KOPT-K1 (cell line): ENCODE measurements around the gene LSAMP.

Experiments
- H3K27ac ChIP-seq: fragments of 200-600 bp; sonication (generic); 2 replicates; pipeline ENCODE4 v1.5.1; 2016; ENCODE audit warnings: antibody characterized with exemption, mild to moderate bottlenecking, low read depth, low read length; ENCODE audit not compliant: poor library complexity, severe bottlenecking
- H3K36me3 ChIP-seq: fragments of 200-600 bp; sonication (generic); 2 replicates; pipeline ENCODE4 v1.5.1; 2017; ENCODE audit warnings: antibody characterized with exemption, mild to moderate bottlenecking, low read length, moderate library complexity; ENCODE audit not compliant: insufficient read depth
- H3K9me3 ChIP-seq: fragments of 200-600 bp; sonication (generic); 2 replicates; pipeline ENCODE4 v1.5.1; 2017; ENCODE audit warnings: antibody characterized with exemption, low read length, mild to moderate bottlenecking; ENCODE audit not compliant: insufficient read depth, poor library complexity, severe bottlenecking

Gene LSAMP

GRCh38 chr3:116350119-116350733 is 95.1 kb downstream of the LSAMP start:
- Histone ChIP-seq H3K9me3 (no peaks in the 10 kb centered on the region), H3K27ac (no peak overlapping the region), H3K36me3 (no peaks in the 10 kb centered on the region)

- H3K36me3 ChIP-seq, result no peaks in the 10 kb centered on the region
These were observed 97.1 kb downstream of the LSAMP start for GRCh38 chr3:116348216-116348615.

DNA sequence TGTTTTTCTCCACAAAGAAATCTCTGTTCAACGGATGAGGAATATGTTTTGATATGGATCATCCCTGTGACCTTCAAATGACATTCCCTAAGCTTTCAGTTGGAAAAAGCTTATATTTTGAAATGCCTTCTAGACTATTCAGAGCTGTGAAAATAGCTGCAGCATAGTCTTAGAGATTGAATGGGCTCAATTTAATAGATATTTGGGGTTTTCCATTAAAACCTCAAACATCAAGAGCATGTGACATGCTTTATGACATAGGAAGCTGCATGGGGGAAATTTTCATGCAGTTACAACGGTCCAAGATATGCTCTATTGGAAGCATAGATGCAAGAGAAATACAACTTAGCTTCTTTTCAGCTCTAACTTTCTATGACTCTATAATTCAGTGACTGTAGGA is 102.8 kb downstream of the LSAMP start:
- no peaks in the 10 kb centered on the region for H3K36me3 ChIP-seq
- H3K27ac ChIP-seq, result no peak overlapping the region
- no peaks in the 10 kb centered on the region for H3K9me3 ChIP-seq

More at GRCh38 chr3:116348216-116348615, 97.1 kb downstream of the LSAMP start:
- no peak overlapping the region for H3K27ac ChIP-seq
- H3K9me3 ChIP-seq, result no peaks in the 10 kb centered on the region

- Histone ChIP-seq H3K9me3 (no peaks in the 10 kb centered on the region), H3K27ac (no peak overlapping the region), H3K36me3 (no peaks in the 10 kb centered on the region)
These were observed 103.4 kb downstream of the LSAMP start for GRCh38 chr3:116341899-116342298.

DNA sequence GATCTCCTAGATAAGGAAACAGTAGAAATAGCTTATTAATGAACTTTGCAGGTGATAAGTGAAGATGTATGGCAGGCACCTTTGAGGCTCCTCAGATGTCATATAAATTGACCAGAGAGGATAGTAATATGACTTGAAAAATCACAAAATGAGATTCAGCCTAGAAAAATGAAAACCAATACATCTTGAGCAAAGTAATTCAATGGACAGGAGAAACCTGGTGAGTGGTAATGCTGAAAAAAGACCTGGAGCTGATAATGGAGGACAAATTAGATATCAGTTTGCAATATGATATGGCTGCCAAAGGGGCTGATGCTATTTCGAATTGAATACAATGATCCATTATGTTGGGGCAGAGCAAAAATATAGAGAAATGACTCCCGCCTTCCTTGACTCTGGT is 103.9 kb downstream of the LSAMP start:
- Histone ChIP-seq H3K27ac (no peak overlapping the region), H3K36me3 (no peaks in the 10 kb centered on the region), H3K9me3 (no peaks in the 10 kb centered on the region)

DNA sequence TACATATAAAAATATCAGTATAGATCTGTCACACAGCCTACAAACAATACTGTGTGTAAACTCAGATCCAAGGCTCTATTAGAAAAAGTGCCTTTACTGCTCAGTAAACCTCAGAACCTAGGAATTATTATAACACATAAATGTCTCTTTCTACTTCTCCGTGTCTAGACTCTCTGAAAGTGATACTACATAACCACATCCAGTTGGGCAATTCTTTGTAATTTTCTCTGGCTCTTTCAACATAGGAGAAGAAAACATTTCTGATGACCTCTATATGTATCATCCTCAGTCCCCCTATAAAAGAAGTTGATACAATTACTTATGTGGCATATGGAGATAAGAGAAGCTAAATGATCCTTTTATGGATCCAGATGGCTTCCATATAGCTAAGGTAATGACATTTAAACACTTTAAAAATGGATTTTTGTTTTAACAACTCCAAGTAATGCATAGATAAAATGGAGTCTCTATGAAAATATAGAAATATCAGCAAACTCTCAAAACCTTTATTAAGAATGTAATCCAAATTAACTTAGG is 104.5 kb downstream of the LSAMP start:
- Histone ChIP-seq H3K27ac (no peak overlapping the region), H3K36me3 (no peaks in the 10 kb centered on the region)

GRCh38 chr3:116339441-116340028 is 105.8 kb downstream of the LSAMP start:
- Histone ChIP-seq H3K36me3 (no peaks in the 10 kb centered on the region), H3K27ac (no peak overlapping the region), H3K9me3 (no peaks in the 10 kb centered on the region)

More for the DNA sequence above, 104.5 kb downstream of the LSAMP start:
- no peaks in the 10 kb centered on the region for H3K9me3 ChIP-seq

- Histone ChIP-seq H3K36me3 (no peaks in the 10 kb centered on the region), H3K27ac (no peak overlapping the region)
These were observed 106.6 kb downstream of the LSAMP start for GRCh38 chr3:116338713-116339112.

DNA sequence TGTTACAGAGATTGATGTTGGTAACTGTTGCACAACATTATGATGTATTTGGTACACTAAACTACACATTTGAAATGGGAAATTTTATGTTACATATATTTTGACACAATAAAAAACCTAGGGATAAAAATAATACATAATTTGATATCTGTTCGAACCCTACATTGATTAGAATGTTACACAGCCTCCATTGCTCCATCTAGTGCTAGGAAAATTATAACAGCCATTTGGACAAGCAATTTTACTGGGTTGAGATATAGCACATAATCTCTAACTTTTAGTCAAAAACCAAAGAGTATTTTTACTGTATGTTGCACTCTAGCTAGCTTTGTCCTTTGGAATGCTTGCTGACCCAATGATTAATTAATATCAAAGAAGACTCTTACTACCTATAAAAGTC is 108.1 kb downstream of the LSAMP start:
- Histone ChIP-seq H3K9me3 (no peaks in the 10 kb centered on the region), H3K36me3 (no peaks in the 10 kb centered on the region), H3K27ac (no peak overlapping the region)

More at GRCh38 chr3:116338713-116339112, 106.6 kb downstream of the LSAMP start:
- no peaks in the 10 kb centered on the region for H3K9me3 ChIP-seq

DNA sequence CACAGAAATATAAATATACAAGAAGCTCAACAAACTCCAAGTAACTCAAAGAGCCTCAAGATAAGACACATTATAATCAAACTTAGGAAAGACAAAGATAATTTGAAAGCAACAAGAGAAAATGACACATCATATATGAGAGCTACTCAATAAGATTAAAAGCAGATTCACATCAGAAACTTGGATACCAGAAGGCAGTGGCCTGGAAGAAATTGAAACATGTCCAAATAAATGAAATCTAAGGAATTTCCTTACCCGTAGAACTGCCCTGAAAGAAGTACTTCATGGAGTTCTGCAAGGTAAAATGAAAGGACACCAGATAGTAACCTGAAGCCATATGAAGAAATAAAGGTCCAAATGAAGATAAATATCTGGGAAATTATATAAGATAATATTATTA is 113.9 kb downstream of the LSAMP start:
- Histone ChIP-seq H3K9me3 (no peaks in the 10 kb centered on the region), H3K36me3 (no peaks in the 10 kb centered on the region), H3K27ac (no peak overlapping the region)

- no peak overlapping the region for H3K27ac ChIP-seq
- no peaks in the 10 kb centered on the region for H3K36me3 ChIP-seq
- H3K9me3 ChIP-seq, result no peaks in the 10 kb centered on the region
These were observed 122.4 kb downstream of the LSAMP start for GRCh38 chr3:116322750-116323375.

DNA sequence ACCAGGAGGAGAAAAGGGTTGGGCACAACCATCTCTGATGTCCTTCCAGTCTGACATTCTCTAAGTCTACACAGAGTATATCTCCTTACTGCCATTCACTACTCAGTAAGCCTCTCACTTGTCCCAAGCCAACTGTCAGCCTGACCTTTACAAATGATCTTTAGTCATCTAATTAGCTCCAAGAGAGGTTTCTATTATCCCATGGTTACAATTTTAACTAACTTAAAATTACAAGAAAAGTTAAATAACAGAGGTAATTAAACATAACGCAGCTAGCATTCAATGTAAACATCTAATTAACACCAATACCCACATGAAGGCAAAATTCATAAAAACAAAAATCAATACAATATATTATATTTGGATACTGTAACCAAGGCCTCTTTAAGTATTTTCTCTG is 126.9 kb downstream of the LSAMP start:
- Histone ChIP-seq H3K27ac (no peak overlapping the region), H3K36me3 (no peaks in the 10 kb centered on the region), H3K9me3 (no peaks in the 10 kb centered on the region)

DNA sequence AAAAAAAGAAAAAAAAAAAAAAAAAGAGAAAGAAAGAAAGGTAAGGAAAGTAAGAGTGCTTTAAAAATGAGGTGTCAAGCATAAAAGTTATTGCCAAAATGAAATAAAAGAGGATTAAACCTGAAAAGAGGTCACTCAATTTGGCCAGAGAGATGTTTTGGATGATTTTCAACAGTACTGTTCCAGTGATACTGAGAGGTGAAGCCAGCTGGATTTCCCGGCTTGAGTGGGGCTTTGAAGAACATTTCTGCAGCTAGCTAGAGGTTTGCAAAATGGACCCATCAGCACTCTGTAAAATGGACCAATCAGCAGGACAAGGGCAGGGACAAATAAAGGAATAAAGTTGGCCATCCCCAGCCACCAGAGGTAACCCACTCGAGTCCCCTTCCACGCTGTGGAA is 128.5 kb downstream of the LSAMP start:
- Histone ChIP-seq H3K27ac (no peak overlapping the region), H3K9me3 (no peaks in the 10 kb centered on the region), H3K36me3 (no peaks in the 10 kb centered on the region)

- Histone ChIP-seq H3K27ac (no peak overlapping the region), H3K9me3 (no peaks in the 10 kb centered on the region), H3K36me3 (no peaks in the 10 kb centered on the region)
These were observed 130.8 kb downstream of the LSAMP start for GRCh38 chr3:116314476-116314875.

DNA sequence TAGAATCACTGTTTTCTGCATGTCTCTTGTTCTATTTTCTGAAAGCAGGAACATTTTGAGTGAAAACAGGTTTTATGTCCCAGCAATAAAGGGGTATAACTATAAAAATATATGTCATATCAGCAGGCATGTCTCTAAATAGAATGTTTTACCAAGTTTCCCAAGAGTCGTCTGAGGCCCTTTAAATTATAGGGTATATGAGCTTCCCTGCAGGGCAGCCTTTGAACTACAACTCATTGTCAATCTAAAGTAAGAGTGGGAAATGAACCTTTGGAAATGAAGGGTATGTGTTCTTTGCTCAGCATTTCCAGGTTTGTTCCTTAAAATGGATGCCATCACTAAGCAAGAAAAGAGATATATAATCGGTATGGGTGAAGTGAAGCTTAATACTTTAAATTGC is 138.6 kb downstream of the LSAMP start:
- Histone ChIP-seq H3K27ac (no peak overlapping the region), H3K9me3 (no peaks in the 10 kb centered on the region), H3K36me3 (no peaks in the 10 kb centered on the region)
